CD4-positive, alpha-beta T cell (primary cell): Measurements from ENCODE around the gene MCFD2. TPM values are rescaled to one million over a fixed set of nuclear protein-coding genes. Genes with fewer than 3 reads are reported as not detected.

Experiments
- ATAC-seq: fragments of 200-7000 bp; cut with Tn5 transposase; one replicate; pipeline ENCODE4 v1.10.0; 2022; ENCODE audit warnings: mild to moderate bottlenecking; ENCODE audit not compliant: poor library complexity
- CTCF ChIA-PET: fragments of 350-600 bp; sonication (Branson Sonifier 250); formaldehyde crosslinking; loops from one replicate; lab custom pipeline; 2021; ENCODE audit warnings: antibody characterized with exemption, inconsistent platforms; lab: Charles Lee
- POLR2A ChIA-PET: fragments of 350-600 bp; sonication (Branson Sonifier 250); formaldehyde crosslinking; loops from one replicate; lab custom pipeline; 2021; ENCODE audit warnings: antibody characterized with exemption, inconsistent platforms; lab: Charles Lee
- DNase-seq, 14 experiments: peaks; one replicate each; pipeline ENCODE4 v3.0.0-alpha.2; 2013 to 2020; ENCODE audit warnings: mixed read lengths in 2 of 14
- H3K27ac ChIP-seq, 2 donors: one replicate each; pipeline versions ENCODE4 v1.5.1 to v1.7.0; 2013; ENCODE audit warnings: low read length in 2 of 2, low read depth in 1 of 2, mild to moderate bottlenecking in 1 of 2
- H3K27me3 ChIP-seq, 2 experiments: 1 replicate in 1 of 2; 2 replicates in 1 of 2; pipeline versions ENCODE4 v1.6.1 to v1.7.0; 2013; ENCODE audit warnings: low read length in 2 of 2, control low read depth in 1 of 2, mild to moderate bottlenecking in 1 of 2, moderate library complexity in 1 of 2; ENCODE audit not compliant: insufficient read depth in 2 of 2, control insufficient read depth in 1 of 2
- H3K36me3 ChIP-seq: one replicate; pipeline ENCODE4 v1.6.1; 2013; ENCODE audit warnings: low read length, control low read depth; ENCODE audit not compliant: insufficient read depth
- H3K4me1 ChIP-seq: one replicate; pipeline ENCODE4 v1.6.1; 2013; ENCODE audit warnings: low read length, control low read depth; ENCODE audit not compliant: insufficient read depth
- H3K4me3 ChIP-seq: one replicate; pipeline ENCODE4 v1.5.1; 2013; ENCODE audit warnings: mild to moderate bottlenecking, low read length, moderate library complexity
- H3K9me3 ChIP-seq, 2 experiments: 1 replicate in 1 of 2; 2 replicates in 1 of 2; pipeline versions ENCODE4 v1.6.1 to v1.7.0; 2013; ENCODE audit warnings: low read length in 2 of 2, mild to moderate bottlenecking in 2 of 2, control low read depth in 1 of 2, moderate library complexity in 1 of 2; ENCODE audit not compliant: control insufficient read depth in 1 of 2, insufficient read depth in 1 of 2
- H3K27ac Mint-ChIP-seq: one replicate; pipeline ENCODE4 v1.8.0; 2020; ENCODE audit warnings: mixed read lengths
- H3K27me3 Mint-ChIP-seq: one replicate; pipeline ENCODE4 v1.8.0; 2021; ENCODE audit warnings: mixed read lengths
- H3K36me3 Mint-ChIP-seq: one replicate; pipeline ENCODE4 v1.8.0; 2021; ENCODE audit warnings: low read depth, mixed read lengths
- H3K4me1 Mint-ChIP-seq: one replicate; pipeline ENCODE4 v1.8.0; 2021; ENCODE audit warnings: low read depth, mixed read lengths
- H3K4me3 Mint-ChIP-seq: one replicate; pipeline ENCODE4 v1.8.0; 2020; ENCODE audit warnings: mild to moderate bottlenecking, mixed read lengths
- H3K9me3 Mint-ChIP-seq: one replicate; pipeline ENCODE4 v1.8.0; 2020; ENCODE audit warnings: mixed read lengths
- CTCF ChIP-seq: fragments of 200-600 bp; IDR thresholded peaks from one replicate; pipeline ENCODE4 v1.8.0; 2022; ENCODE audit warnings: antibody characterized with exemption, mild to moderate bottlenecking
- intact Hi-C, 2 experiments: fragments of 100-400 bp; cut with DNase I in 1 of 2; cut with micrococcal nuclease in 1 of 2; formaldehyde crosslinking; loops; one replicate each; pipeline versions ENCODE4 v1.15.1 to v1.9.0; 2023 to 2025; cut with DNase I, micrococcal nuclease
- total RNA-seq, 174 experiments: library from RNA in 2 of 174; stranded (reverse) in 2 of 174; gene quantifications; one replicate each; pipeline ENCODE4 v1.2.3 and lab custom pipeline; 2021 to 2026

MCFD2 gene
- total RNA-seq, 2 experiments from 2014 or later, result 29.1 to 29.7 TPM

DNA sequence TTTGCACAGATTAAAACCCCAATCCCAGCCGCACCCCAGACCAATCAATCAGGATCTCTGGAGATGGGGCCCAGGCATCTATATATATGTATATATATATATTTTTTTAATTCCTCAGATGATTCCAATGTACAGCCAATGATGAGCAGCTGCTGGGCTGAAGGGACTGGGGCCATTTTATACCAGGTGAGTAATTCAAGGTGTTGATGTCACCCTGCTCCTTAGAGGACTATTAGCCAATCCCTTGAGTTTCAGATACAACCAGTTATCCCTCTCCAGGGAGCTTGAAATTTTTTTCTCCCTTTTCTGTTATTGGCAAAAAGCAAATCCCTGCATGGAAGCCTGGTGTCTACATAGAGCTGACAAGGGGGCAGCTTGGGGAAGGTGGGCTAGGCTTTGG, 59.8 kb downstream of the MCFD2 start:
- ChIA-PET POLR2A (interaction anchor here (0.6 kb wide), 1 partner anchor 427 kb away, joined by 3 read pairs; no protein-coding TSS in a partner anchor), CTCF (no interaction called here)
- peaks cover 0 to 2% of the 10 kb centered on the region in 2 experiments for H3K9me3 ChIP-seq
- Mint-ChIP-seq H3K4me3 (no peak overlapping the region), H3K27me3 (no peaks in the 10 kb centered on the region), H3K27ac (no peak overlapping the region), H3K4me1 (no peaks in the 10 kb centered on the region), H3K9me3 (no peaks in the 10 kb centered on the region), H3K36me3 (no peaks in the 10 kb centered on the region)
- intact Hi-C loops, result no loop called here
- ATAC-seq, result no peak
- H3K4me3 ChIP-seq, result no peak overlapping the region
- no peak for DNase-seq
- no peaks in the 10 kb centered on the region for H3K36me3 ChIP-seq
- no peak overlapping the region for H3K27ac ChIP-seq
- H3K4me1 ChIP-seq, result no peaks in the 10 kb centered on the region
- no peak for TF ChIP-seq CTCF
- H3K27me3 ChIP-seq, result no peaks in the 10 kb centered on the region

DNA sequence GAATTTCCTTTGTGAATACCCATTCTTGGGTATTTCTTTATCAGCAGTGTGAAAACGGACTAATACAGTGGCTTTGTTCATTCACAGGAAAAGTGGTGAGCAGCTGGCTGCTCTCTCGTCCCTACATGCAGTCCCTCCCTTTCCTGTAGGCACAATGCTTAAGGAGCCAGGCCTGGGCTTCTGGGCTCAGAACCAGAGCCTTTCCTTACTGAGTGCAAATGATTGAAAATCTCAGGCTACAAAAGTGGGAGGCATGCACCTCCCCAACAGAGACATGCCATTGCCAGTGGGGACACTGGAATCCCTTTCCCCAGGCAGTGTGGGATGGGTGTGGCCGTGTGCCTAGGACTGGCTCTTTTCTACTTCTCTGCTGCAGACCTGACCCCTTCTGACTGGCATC, 61.3 kb downstream of the MCFD2 start:
- CTCF ChIA-PET, result no interaction called here
- intact Hi-C loops, result no loop called here
- peaks cover 0 to 1% of the 10 kb centered on the region in 2 experiments for H3K27me3 ChIP-seq
- H3K4me1 Mint-ChIP-seq, result no peaks in the 10 kb centered on the region
- POLR2A ChIA-PET, result no interaction called here
- H3K9me3 Mint-ChIP-seq, result no peaks in the 10 kb centered on the region
- no peaks in the 10 kb centered on the region for H3K9me3 ChIP-seq
- H3K27me3 Mint-ChIP-seq, result no peaks in the 10 kb centered on the region
- H3K27ac Mint-ChIP-seq, result no peak overlapping the region
- no peak overlapping the region for H3K4me3 Mint-ChIP-seq
- ATAC-seq, result no peak
- H3K4me3 ChIP-seq, result no peak overlapping the region
- DNase-seq, result no peak
- no peak overlapping the region for H3K27ac ChIP-seq
- no peak for TF ChIP-seq CTCF
- H3K36me3 Mint-ChIP-seq, result no peaks in the 10 kb centered on the region
- H3K4me1 ChIP-seq, result no peaks in the 10 kb centered on the region
- H3K36me3 ChIP-seq, result no peaks in the 10 kb centered on the region

DNA sequence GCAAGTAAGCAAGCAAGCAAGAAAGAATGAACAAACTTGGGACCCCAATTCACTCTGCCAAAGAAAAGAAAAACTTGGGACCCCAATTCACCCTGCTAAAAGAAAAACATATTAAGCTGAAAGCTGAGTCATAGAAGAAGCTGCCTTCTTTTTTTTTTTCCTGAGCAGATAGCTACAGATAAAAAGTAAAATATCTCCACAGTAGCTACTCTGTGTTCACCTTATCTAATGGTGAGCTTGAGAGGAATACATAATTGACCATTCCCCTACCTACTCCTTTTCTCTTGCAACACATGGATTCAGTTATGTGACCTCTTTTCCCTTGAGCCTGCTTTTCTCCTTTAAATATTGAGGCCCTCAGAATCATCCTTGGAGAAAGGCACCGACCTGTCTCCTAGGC, 63.0 kb downstream of the MCFD2 start:
- H3K4me1 Mint-ChIP-seq, result no peaks in the 10 kb centered on the region
- intact Hi-C loops, result no loop called here
- ATAC-seq (no peak), DNase-seq (no peak)
- POLR2A ChIA-PET, result no interaction called here
- Histone ChIP-seq H3K9me3 (no peaks in the 10 kb centered on the region), H3K36me3 (no peaks in the 10 kb centered on the region), H3K4me3 (no peak overlapping the region), H3K27ac (no peak overlapping the region), H3K27me3 (peaks cover 0 to 3% of the 10 kb centered on the region in 2 experiments), H3K4me1 (no peaks in the 10 kb centered on the region)
- H3K9me3 Mint-ChIP-seq, result no peaks in the 10 kb centered on the region
- no peak for TF ChIP-seq CTCF
- H3K27ac Mint-ChIP-seq, result no peak overlapping the region
- no peaks in the 10 kb centered on the region for H3K36me3 Mint-ChIP-seq
- CTCF ChIA-PET, result interaction anchor here (0.7 kb wide), 3 partner anchors 20 to 566 kb away, joined by 3 to 4 read pairs (median 3); no protein-coding TSS in a partner anchor
- H3K4me3 Mint-ChIP-seq, result no peak overlapping the region
- no peaks in the 10 kb centered on the region for H3K27me3 Mint-ChIP-seq
